WTC11 (cell line): Measurements from ENCODE around the gene AK3.

Source experiments
- CBFB ChIP-seq: sonication (generic); formaldehyde crosslinking; IDR thresholded peaks from 2 replicates; pipeline ENCODE4 v1.8.1; 2022; ENCODE audit warnings: mild to moderate bottlenecking, low read depth, missing genetic modification reagents
- CREM ChIP-seq: sonication (generic); formaldehyde crosslinking; IDR thresholded peaks from 2 replicates; pipeline ENCODE4 v1.8.1; 2022; ENCODE audit warnings: mild to moderate bottlenecking, missing genetic modification reagents, moderate library complexity
- CTCF ChIP-seq: fragments of 200-600 bp; IDR thresholded peaks from 2 replicates; pipeline ENCODE4 v1.8.0; 2022; ENCODE audit warnings: antibody characterized with exemption
- ELF4 ChIP-seq: sonication (generic); formaldehyde crosslinking; IDR thresholded peaks from 2 replicates; pipeline ENCODE4 v1.8.1; 2022; ENCODE audit warnings: low read depth, mild to moderate bottlenecking, moderate library complexity, missing genetic modification reagents
- IRF1 ChIP-seq: sonication (generic); formaldehyde crosslinking; IDR thresholded peaks from 2 replicates; pipeline ENCODE4 v1.8.0; 2023; ENCODE audit warnings: missing genetic modification reagents
- IRF2 ChIP-seq: sonication (generic); formaldehyde crosslinking; IDR thresholded peaks from 2 replicates; pipeline ENCODE4 v1.8.0; 2022; ENCODE audit warnings: low read depth, missing genetic modification reagents, borderline replicate concordance
- JUN ChIP-seq: sonication (generic); formaldehyde crosslinking; IDR thresholded peaks from 2 replicates; pipeline ENCODE4 v1.8.0; 2023; ENCODE audit warnings: mild to moderate bottlenecking, missing genetic modification reagents
- KAT7 ChIP-seq: sonication (generic); formaldehyde crosslinking; IDR thresholded peaks from 2 replicates; pipeline ENCODE4 v1.8.1; 2023; ENCODE audit warnings: missing genetic modification reagents, mild to moderate bottlenecking, borderline replicate concordance
- PRDM15 ChIP-seq: sonication (generic); formaldehyde crosslinking; IDR thresholded peaks from 2 replicates; pipeline ENCODE4 v1.8.0; 2022; ENCODE audit warnings: missing genetic modification reagents
- SMAD3 ChIP-seq: sonication (generic); formaldehyde crosslinking; IDR thresholded peaks from 2 replicates; pipeline ENCODE4 v1.8.0; 2022; ENCODE audit warnings: missing genetic modification reagents, mild to moderate bottlenecking, borderline replicate concordance
- USF1 ChIP-seq: sonication (generic); formaldehyde crosslinking; IDR thresholded peaks from 2 replicates; pipeline ENCODE4 v1.8.0; 2022; ENCODE audit warnings: mild to moderate bottlenecking, missing genetic modification reagents
- ZNF425 ChIP-seq: fragments of 250-450 bp; sonication (Bioruptor Pico); conservative IDR thresholded peaks from 2 replicates; pipeline ENCODE4 v1.9.0; 2021; ENCODE audit warnings: mild to moderate bottlenecking
- ZNF532 ChIP-seq: fragments of 250-450 bp; sonication (Bioruptor Pico); IDR thresholded peaks from 2 replicates; pipeline ENCODE4 v1.9.0; 2021; ENCODE audit warnings: mild to moderate bottlenecking, borderline replicate concordance
- ZSCAN18 ChIP-seq: fragments of 250-450 bp; sonication (Bioruptor Pico); IDR thresholded peaks from 2 replicates; pipeline ENCODE4 v2.1.2; 2022; ENCODE audit warnings: mild to moderate bottlenecking, moderate library complexity

- no peak for TF ChIP-seq ZSCAN18 (CRISPR knock-in tag)
- no peak for TF ChIP-seq ELF4
- no peak for TF ChIP-seq CTCF
- no peak for TF ChIP-seq IRF2 (CRISPR knock-in tag)
- TF ChIP-seq SMAD3 (CRISPR knock-in tag): no peak
- TF ChIP-seq JUN (CRISPR knock-in tag): no peak
- TF ChIP-seq CBFB (CRISPR knock-in tag): no peak
- no peak for TF ChIP-seq CREM
- no peak for TF ChIP-seq IRF1 (CRISPR knock-in tag)
- no peak for TF ChIP-seq KAT7 (CRISPR knock-in tag)
- TF ChIP-seq USF1 (CRISPR knock-in tag): no peak
- TF ChIP-seq ZNF425 (CRISPR knock-in tag): no peak
- no peak for TF ChIP-seq PRDM15
- no peak for TF ChIP-seq ZNF532
Observed at GRCh38 chr9:4784403-4784802, 43.4 kb upstream of the AK3 start.
